Suprapubic skin (tissue), 4 donors: Measurements from ENCODE around the gene CFAP65.

ENCODE experiments used
- POLR2A ChIP-seq, 2 donors: fragments of 450-650 bp; IDR thresholded peaks; one replicate each; pipeline ENCODE4 v1.6.1; 2017; ENCODE audit warnings: antibody characterized with exemption in 2 of 2, mild to moderate bottlenecking in 2 of 2, moderate library complexity in 2 of 2
- POLR2AphosphoS5 ChIP-seq, 3 donors: sonication (generic); formaldehyde crosslinking; IDR thresholded peaks; one replicate each; pipeline ENCODE4 v1.6.1; 2017; ENCODE audit warnings: antibody characterized with exemption in 3 of 3

GRCh38 chr2:219057709-219058540 is 16.6 kb upstream of the CFAP65 start:
- TF ChIP-seq POLR2AphosphoS5 (IDR thresholded peaks at IDR 0.05) (no peak), POLR2A (IDR thresholded peaks at IDR 0.05) (no peak)
